Right lobe of liver (tissue), 4 donors: ENCODE results near the gene UBR1.

Experiments used
- CTCF ChIP-seq, 4 donors: fragments of 200-600 bp in 3 of 4; fragments of 450-650 bp in 1 of 4; IDR thresholded peaks; one replicate each; pipeline versions ENCODE4 v1.5.1 to v1.8.0; 2016 to 2022; ENCODE audit warnings: antibody characterized with exemption in 4 of 4, mild to moderate bottlenecking in 2 of 4
- POLR2A ChIP-seq: fragments of 450-650 bp; IDR thresholded peaks from one replicate; pipeline ENCODE4 v1.6.1; 2017; ENCODE audit warnings: antibody characterized with exemption, mild to moderate bottlenecking
- donor health status: DM: no; HTN: no; CAD: no.
- donor health status: DM: no; HTN: no; CAD: no.
- donor health status: DM: no; HTN: yes; CAD: no.

GRCh38 chr15:43067717-43068461 lies 37.9 kb downstream of the UBR1 start:
- TF ChIP-seq CTCF (IDR thresholded peaks at IDR 0.05) (no peak), POLR2A (no peak)
